ENCODE data around the gene SLCO4A1.

SLCO4A1 gene

GRCh38 chr20:62693524-62693922 is 51.2 kb downstream of the SLCO4A1 start:
- TF ChIP-seq REST (IDR thresholded peaks at IDR 0.05; ENCODE audit: insufficient read depth in 1 of 2, low read depth in 2 of 2, low read length in 2 of 2) = no peak
- TF ChIP-seq FOXP2 (optimal IDR thresholded peaks at IDR 0.05; ENCODE audit: borderline replicate concordance, extremely low read depth, extremely low read length, insufficient read depth) = no peak
- no peak for TF ChIP-seq TAF1 (IDR thresholded peaks at IDR 0.05; ENCODE audit: borderline replicate concordance, insufficient read depth, low read length)
- TF ChIP-seq SIN3A (IDR thresholded peaks at IDR 0.05; ENCODE audit: borderline replicate concordance, insufficient read depth, low read length) = no peak
- no peak for TF ChIP-seq POLR2AphosphoS5 (IDR thresholded peaks at IDR 0.05; ENCODE audit: low read depth, low read length)

DNA sequence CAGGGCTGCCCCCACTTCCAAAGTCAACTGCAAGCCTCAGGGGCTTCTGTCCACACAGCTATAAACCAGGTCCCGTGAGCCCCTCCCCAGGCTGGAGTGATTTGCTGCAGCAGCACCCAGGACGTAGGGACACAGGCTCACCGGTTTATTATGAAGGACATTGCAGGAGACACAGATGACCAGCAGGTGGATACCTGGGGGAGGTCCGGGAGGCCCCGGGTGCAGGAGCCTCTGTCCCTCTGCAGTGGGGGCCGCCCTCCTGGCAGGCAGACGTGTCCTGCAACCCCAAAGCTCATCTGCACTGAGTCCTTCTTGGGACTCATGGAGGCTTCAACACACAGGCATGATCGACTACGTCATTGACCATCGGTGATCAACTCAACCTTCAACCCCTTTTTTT is 51.8 kb downstream of the SLCO4A1 start:
- no peak for TF ChIP-seq REST (IDR thresholded peaks at IDR 0.05; ENCODE audit: insufficient read depth in 1 of 2, low read depth in 2 of 2, low read length in 2 of 2)

DNA sequence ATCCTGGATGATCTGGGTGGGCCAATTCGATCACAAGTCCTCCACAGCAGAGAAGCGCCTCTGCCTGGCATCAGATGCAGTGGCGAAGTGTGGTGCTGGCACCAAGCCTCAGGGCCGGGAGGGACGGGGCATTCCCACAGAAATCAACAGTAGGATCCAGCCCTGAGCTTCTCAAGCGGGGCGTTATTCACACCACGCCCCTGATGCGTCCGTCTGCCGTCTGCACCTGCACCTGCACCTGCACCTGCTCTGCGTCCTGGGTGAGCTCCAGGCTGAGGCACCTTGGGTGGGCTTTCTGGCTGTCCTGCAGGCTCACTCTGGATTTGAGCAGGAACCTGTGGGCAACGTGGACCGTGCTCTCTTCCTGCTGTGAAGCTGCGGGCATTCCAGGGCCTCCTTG is 52.6 kb downstream of the SLCO4A1 start:
- TF ChIP-seq POLR2AphosphoS5 (IDR thresholded peaks at IDR 0.05; ENCODE audit: low read depth, low read length) (no peak), TAF1 (IDR thresholded peaks at IDR 0.05; ENCODE audit: borderline replicate concordance, insufficient read depth, low read length) (no peak), FOXP2 (optimal IDR thresholded peaks at IDR 0.05; ENCODE audit: borderline replicate concordance, extremely low read depth, extremely low read length, insufficient read depth) (no peak), SIN3A (IDR thresholded peaks at IDR 0.05; ENCODE audit: borderline replicate concordance, insufficient read depth, low read length) (no peak), REST (IDR thresholded peaks at IDR 0.05; ENCODE audit: insufficient read depth in 1 of 2, low read depth in 2 of 2, low read length in 2 of 2) (no peak)

- no peak for TF ChIP-seq FOXP2 (optimal IDR thresholded peaks at IDR 0.05; ENCODE audit: borderline replicate concordance, extremely low read depth, extremely low read length, insufficient read depth)
- no peak for TF ChIP-seq REST (IDR thresholded peaks at IDR 0.05; ENCODE audit: insufficient read depth in 1 of 2, low read depth in 2 of 2, low read length in 2 of 2)
- no peak for TF ChIP-seq TAF1 (IDR thresholded peaks at IDR 0.05; ENCODE audit: borderline replicate concordance, insufficient read depth, low read length)
Measured at GRCh38 chr20:62695448-62696414, 53.4 kb downstream of the SLCO4A1 start.
